Breast epithelium (tissue), 3 donors: ENCODE results near the gene MAP3K14.

ENCODE experiments used
- POLR2A ChIP-seq: fragments of 450-650 bp; IDR thresholded peaks from one replicate; pipeline ENCODE4 v1.6.1; 2016; ENCODE audit warnings: antibody characterized with exemption, mild to moderate bottlenecking, moderate library complexity
- POLR2AphosphoS5 ChIP-seq, 3 donors: sonication (generic); formaldehyde crosslinking; IDR thresholded peaks; one replicate each; pipeline ENCODE4 v1.6.1; 2017; ENCODE audit warnings: antibody characterized with exemption in 3 of 3
- TF ChIP-seq, protein P1 (sequence below), 3 donors: fragments of 450-650 bp; IDR thresholded peaks; one replicate each; pipeline ENCODE4 v1.5.1; 2016 to 2017; ENCODE audit warnings: antibody characterized with exemption in 3 of 3, mild to moderate bottlenecking in 3 of 3, moderate library complexity in 3 of 3

DNA sequence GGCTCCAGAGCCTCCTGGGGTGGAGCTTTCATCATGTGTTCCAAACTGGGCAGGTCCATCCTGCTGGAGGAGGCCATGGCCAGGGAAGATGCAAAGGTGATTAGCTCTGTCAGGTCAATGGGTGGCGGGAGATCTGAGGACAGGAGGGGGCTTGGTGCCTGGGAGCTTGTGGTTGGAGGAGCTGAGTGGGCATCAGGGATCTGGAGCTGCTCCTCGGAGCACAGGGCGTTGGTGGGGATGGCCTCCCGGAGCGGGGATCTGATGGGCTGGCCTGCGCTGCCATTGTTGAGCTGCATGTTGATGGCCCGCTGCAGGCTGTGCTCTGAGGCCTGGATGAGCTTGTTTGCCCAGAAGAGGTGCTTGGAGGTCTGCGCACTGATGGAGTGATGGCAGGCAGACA is 61.5 kb downstream of the MAP3K14 start:
- TF ChIP-seq POLR2AphosphoS5 (IDR thresholded peaks at IDR 0.05), result no peak
- no peak for TF ChIP-seq POLR2A
- TF ChIP-seq, protein P1, sequence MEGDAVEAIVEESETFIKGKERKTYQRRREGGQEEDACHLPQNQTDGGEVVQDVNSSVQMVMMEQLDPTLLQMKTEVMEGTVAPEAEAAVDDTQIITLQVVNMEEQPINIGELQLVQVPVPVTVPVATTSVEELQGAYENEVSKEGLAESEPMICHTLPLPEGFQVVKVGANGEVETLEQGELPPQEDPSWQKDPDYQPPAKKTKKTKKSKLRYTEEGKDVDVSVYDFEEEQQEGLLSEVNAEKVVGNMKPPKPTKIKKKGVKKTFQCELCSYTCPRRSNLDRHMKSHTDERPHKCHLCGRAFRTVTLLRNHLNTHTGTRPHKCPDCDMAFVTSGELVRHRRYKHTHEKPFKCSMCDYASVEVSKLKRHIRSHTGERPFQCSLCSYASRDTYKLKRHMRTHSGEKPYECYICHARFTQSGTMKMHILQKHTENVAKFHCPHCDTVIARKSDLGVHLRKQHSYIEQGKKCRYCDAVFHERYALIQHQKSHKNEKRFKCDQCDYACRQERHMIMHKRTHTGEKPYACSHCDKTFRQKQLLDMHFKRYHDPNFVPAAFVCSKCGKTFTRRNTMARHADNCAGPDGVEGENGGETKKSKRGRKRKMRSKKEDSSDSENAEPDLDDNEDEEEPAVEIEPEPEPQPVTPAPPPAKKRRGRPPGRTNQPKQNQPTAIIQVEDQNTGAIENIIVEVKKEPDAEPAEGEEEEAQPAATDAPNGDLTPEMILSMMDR (IDR thresholded peaks at IDR 0.05), result no peak
